ENCODE measurements around the gene ABHD17C. TPM values are rescaled to one million over a fixed set of nuclear protein-coding genes. Genes with fewer than 3 reads are reported as not detected.
"Not testable (repeated sequence)": the region's sequence is repeated elsewhere in the genome, so short reads cannot be mapped to it uniquely, and the experiment has no call there.

ABHD17C gene
- total RNA-seq, 1 experiment from 2014 or later = 4.0 TPM

GRCh38 chr15:80747317-80748053 lies 52.4 kb downstream of the ABHD17C start:
- in situ Hi-C loops (cut with HindIII; ENCODE audit: low pct_unique_long_range_greater_than_20kb, low sequenced_read_pairs) = no loop called here
- no peak for DNase-seq (ENCODE audit: low read depth)

- DNase-seq (ENCODE audit: low read depth) = no peak
- in situ Hi-C loops (cut with HindIII; ENCODE audit: low pct_unique_long_range_greater_than_20kb, low sequenced_read_pairs) = no loop called here
Measured at GRCh38 chr15:80749589-80749988, 54.5 kb downstream of the ABHD17C start.

DNA sequence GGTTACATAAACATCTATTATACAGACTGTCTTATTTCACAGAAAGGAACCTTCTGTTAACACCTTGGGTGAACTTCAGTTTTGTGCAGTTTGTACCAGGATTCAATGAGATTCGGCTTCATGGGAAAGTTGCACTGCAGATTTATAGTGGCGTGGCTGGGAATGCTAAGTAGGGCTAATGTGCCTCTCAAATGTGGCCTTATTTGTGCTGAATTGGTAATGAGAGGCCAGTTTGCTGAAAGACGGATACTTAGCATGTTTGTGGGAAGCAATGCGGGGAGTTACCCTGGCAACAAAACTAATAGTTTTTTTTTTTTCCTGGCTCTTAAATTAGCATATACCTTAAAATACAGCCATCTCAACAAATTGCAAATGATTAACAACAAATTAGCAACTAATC lies 55.5 kb downstream of the ABHD17C start:
- in situ Hi-C loops (cut with HindIII; ENCODE audit: low pct_unique_long_range_greater_than_20kb, low sequenced_read_pairs) = no loop called here
- no peak for DNase-seq (ENCODE audit: low read depth)

GRCh38 chr15:80752204-80752603 lies 57.1 kb downstream of the ABHD17C start:
- DNase-seq (ENCODE audit: low read depth) = no peak
- in situ Hi-C loops (cut with HindIII; ENCODE audit: low pct_unique_long_range_greater_than_20kb, low sequenced_read_pairs) = no loop called here

- in situ Hi-C loops (cut with HindIII; ENCODE audit: low pct_unique_long_range_greater_than_20kb, low sequenced_read_pairs) = no loop called here
Measured at GRCh38 chr15:80753161-80753560, 58.1 kb downstream of the ABHD17C start.

DNA sequence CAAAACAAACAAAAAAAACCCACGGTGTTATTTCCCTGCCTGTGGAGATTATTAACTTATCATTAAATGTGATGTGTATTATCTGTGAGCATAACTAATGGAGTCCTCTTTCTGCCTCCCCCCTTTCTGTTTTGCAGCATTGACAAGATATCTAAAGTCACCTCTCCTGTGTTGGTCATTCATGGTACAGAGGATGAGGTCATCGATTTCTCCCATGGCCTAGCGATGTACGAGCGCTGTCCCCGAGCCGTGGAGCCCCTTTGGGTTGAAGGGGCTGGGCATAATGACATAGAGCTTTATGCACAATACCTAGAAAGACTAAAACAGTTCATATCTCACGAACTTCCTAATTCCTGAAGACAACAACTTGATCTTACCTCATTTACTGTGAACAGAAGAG lies 58.9 kb downstream of the ABHD17C start:
- in situ Hi-C loops (cut with HindIII; ENCODE audit: low pct_unique_long_range_greater_than_20kb, low sequenced_read_pairs) = no loop called here
- DNase-seq (ENCODE audit: low read depth) = no peak

More at GRCh38 chr15:80753161-80753560, 58.1 kb downstream of the ABHD17C start:
- DNase-seq (ENCODE audit: low read depth) = no peak

DNA sequence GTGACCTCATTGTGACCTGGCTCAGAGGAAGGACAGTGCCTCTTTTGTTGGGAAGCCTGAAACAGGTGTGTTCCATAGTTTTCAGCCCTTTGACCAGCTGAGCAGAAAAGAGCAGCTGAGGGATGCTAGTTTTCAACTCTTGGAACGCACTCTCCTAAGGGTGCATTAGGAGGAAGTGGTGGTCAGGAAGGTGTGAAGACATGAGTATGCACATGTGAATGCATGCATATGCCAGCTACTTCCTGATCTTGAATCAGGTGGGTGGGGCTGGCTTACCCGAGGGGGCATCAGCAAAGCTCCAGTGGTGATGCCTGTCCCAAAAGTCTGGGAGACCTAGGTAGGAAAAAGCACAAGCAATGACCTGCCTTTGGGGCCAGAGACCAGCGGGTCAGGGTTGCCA lies 60.8 kb downstream of the ABHD17C start:
- no peak for DNase-seq (ENCODE audit: low read depth)
- in situ Hi-C loops (cut with HindIII; ENCODE audit: low pct_unique_long_range_greater_than_20kb, low sequenced_read_pairs) = no loop called here

DNA sequence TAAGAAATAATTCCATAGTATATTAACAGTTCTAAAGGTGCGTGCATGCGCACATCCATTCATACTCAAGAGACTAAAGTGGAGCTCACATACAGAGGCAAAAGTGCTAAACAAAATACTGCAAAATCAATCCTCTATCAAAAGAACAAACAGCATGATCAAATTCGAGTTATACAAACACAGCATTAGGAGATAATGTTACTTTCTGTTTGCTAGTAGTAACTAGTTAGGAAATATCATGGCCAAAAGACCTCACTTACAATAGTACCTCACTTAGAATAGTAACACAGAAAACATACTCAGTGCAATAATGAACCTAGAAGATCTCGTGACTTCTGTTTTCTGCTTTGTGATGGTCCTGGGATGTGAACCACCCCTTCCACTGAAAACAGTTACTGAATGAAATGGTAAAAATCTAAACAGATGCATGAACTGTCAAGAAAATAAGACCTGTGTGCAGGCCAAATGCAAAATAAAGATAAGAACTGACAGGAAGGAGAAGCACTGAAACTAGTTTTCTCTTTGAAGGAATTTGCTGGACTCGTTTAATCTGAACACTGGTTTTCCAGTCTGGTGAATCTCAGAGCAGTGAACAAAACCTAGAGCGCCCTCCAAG lies 63.1 kb downstream of the ABHD17C start:
- DNase-seq (ENCODE audit: low read depth) = no peak
- in situ Hi-C loops (cut with HindIII; ENCODE audit: low pct_unique_long_range_greater_than_20kb, low sequenced_read_pairs) = no loop called here

DNA sequence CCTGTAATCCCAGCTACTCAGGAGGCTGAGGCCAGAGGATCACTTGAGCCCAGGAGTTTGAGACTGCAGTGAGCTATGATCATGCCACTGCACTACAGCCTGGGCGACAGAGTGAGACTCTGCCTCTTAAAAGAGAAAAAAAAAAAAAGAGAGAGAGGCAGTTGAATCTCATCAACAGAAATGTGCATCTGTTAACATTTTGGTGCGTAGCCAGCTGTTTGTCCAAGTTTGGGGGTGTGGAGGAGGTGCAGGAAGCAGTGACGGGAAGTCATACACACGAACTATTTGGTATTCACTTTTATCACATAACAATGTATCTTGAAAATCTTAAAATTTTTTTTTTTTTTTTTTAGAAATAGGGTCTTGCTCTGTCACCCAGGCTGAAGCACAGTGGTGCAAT lies 65.8 kb downstream of the ABHD17C start:
- in situ Hi-C loops (cut with HindIII; ENCODE audit: low pct_unique_long_range_greater_than_20kb, low sequenced_read_pairs) = no loop called here
- no peak for DNase-seq (ENCODE audit: low read depth)

GRCh38 chr15:80761754-80762153 lies 66.6 kb downstream of the ABHD17C start:
- in situ Hi-C loops (cut with HindIII; ENCODE audit: low pct_unique_long_range_greater_than_20kb, low sequenced_read_pairs) = no loop called here
- no peak for DNase-seq (ENCODE audit: low read depth)

- DNase-seq (ENCODE audit: low read depth); in situ Hi-C loops (cut with HindIII; ENCODE audit: low pct_unique_long_range_greater_than_20kb, low sequenced_read_pairs): not testable (repeated sequence)
Measured at GRCh38 chr15:80763235-80763634, 68.1 kb downstream of the ABHD17C start.

DNA sequence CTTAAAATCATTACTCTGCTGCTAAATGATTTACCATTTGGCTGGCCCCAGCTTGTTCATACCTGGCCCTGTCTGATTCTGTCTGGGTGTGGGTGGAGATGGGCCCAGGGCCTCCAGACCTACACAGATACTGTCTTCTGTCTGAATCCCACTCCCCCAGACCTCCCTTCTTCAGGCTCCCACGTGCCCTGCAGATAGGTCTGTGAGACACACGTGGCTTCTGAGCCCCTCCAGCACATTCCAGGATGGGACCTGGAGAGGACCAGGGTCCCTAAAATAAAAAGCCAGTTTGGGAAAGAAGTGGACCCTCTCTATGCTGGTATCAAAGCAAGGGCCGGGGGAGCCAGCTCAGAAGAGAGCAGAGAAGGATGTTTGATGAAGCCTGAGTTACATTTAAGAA lies 69.4 kb downstream of the ABHD17C start:
- DNase-seq (ENCODE audit: low read depth) = no peak
- in situ Hi-C loops (cut with HindIII; ENCODE audit: low pct_unique_long_range_greater_than_20kb, low sequenced_read_pairs) = no loop called here

DNA sequence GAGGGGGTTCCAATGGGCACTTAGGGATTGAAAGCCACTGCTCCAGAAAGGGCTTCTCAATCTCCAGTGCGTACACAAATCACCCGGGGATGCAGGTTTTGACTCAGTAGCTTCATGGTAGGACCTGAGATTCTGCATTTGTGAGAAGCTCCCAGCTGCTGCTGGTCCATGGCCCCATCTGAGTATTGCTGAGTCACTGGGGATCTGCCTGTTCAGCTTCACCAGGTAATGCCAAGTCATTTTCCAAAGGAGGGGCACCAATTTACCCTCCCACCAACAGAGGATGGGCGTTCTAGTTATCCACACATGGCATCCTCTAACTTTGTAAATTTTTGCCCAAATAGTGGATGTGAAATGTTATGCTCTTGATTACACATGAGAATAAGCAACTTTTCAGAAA lies 71.2 kb downstream of the ABHD17C start:
- in situ Hi-C loops (cut with HindIII; ENCODE audit: low pct_unique_long_range_greater_than_20kb, low sequenced_read_pairs) = no loop called here
- peak; percentile 8 for DNase-seq (ENCODE audit: low read depth)

GRCh38 chr15:80768158-80768557 lies 73.0 kb downstream of the ABHD17C start:
- in situ Hi-C loops (cut with HindIII; ENCODE audit: low pct_unique_long_range_greater_than_20kb, low sequenced_read_pairs) = no loop called here

DNA sequence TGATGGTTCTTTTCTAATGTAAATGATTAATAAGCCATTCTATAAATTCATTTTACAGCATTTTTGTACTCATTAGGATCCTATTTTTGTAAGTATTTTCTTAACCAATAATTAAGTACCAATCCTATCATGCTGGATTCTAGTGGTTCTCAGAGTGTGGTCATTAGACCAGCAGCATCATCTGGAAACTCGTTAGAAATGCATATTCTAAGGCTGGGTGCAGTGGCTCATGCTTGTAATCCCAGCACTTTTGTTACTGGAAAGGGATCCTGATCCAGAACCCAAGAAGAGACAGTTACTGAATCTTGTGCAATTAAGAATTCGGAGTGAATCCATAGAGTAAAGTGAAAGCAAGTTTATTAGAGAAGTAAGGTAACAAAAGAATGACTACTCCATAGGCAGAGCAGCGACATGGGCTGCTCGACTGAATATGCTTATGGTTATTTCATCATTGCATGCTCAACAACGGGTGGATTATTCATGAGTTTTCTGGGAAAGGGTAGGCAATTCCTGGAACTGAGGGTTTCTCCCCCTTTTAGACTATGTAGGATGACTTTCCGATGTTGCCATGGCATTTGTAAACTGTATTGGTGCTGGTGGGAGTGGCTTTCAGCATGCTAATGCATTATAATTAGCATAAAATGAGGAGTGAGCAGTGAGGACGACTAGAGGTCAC lies 74.2 kb downstream of the ABHD17C start:
- no peak for DNase-seq (ENCODE audit: low read depth)
- in situ Hi-C loops (cut with HindIII; ENCODE audit: low pct_unique_long_range_greater_than_20kb, low sequenced_read_pairs) = no loop called here

More at GRCh38 chr15:80768158-80768557, 73.0 kb downstream of the ABHD17C start:
- DNase-seq (ENCODE audit: low read depth) = no peak

DNA sequence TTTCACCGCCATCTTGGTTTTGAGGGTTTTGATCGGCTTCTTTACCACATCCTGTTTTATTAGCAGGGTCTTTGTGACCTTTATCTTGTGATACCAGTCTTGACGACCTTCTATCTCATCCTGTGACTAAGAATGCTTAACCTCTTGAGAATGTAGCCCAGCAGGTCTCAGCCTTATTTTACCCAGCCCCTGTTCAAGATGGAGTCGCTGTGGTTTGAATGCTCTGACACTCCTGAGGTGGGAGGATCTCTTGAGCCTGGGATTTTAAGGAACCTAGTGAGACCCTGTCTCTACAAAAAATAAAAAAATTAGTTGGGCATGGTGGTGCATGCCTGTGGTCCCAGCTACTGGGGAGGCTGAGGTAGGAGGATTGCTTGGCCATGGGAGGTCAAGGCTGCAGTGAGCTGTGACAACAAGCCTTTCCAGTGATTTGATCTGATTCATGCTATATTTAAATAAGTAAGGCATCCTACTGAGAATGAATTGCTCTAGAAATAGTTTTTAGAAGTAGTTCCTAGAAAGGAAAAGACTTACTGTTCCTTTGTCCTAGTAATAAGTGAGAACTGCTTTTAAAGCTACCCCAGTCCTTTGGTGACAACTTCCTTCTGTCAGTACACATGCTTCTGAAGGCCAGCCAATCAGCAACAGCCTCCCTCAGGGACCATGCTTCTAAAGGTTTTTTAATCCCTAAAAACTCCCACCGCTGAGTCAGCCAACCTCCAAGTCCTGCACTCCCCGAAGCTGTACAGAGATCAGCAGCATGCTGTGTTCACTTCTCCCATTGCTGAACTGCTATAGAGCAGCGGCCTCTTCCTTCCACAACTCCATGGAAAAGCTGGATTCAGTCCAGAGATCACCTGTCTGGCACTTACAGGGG lies 75.0 kb downstream of the ABHD17C start:
- DNase-seq (ENCODE audit: low read depth) = no peak
- in situ Hi-C loops (cut with HindIII; ENCODE audit: low pct_unique_long_range_greater_than_20kb, low sequenced_read_pairs) = no loop called here

- no peak for DNase-seq (ENCODE audit: low read depth)
- in situ Hi-C loops (cut with HindIII; ENCODE audit: low pct_unique_long_range_greater_than_20kb, low sequenced_read_pairs) = no loop called here
Measured at GRCh38 chr15:80773122-80773551, 78.0 kb downstream of the ABHD17C start.

DNA sequence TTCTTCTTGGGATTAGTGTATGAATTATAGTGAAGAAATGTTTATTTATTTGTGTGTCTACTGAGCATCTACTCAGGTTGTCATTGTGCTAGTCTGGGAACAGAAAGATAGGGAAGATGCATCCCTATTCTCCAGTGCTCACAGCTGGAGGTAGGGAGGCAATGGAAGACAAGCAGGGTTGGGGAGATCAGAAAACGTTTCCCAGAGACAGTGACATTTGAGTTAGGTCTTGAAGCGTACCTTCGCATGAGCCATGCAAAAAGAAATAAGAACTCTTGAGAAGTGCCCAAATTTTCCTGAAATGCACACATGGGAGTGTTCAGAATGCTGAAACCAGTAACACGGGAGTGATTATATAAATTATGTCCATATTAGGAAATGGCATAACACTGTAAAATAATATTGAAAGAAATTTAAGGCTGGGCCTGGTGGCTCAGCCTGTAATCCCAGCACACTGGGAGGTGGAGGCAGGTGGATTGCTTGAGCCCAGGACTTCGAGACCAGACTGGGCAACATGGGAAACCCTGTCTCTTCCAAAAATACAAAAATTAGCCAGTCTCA lies 78.8 kb downstream of the ABHD17C start:
- in situ Hi-C loops (cut with HindIII; ENCODE audit: low pct_unique_long_range_greater_than_20kb, low sequenced_read_pairs) = no loop called here
- no peak for DNase-seq (ENCODE audit: low read depth)
